Trophoblast cell (in vitro differentiated cells and primary cell): ENCODE data around the gene KIRREL2.

ENCODE experiments used
- DNase-seq, 2 donors: peaks; one replicate each; pipeline ENCODE4 v3.0.0-alpha.2; 2016
- H2AFZ ChIP-seq: 2 replicates; pipeline ENCODE4 v1.6.1; 2013; ENCODE audit warnings: low read length, moderate library complexity, mild to moderate bottlenecking; ENCODE audit not compliant: insufficient read depth, poor library complexity
- H2AK5ac ChIP-seq: 2 replicates; pipeline ENCODE4 v1.6.1; 2013; ENCODE audit warnings: mild to moderate bottlenecking, low read length
- H2BK120ac ChIP-seq: 2 replicates; pipeline ENCODE4 v1.6.1; 2013; ENCODE audit warnings: low read length, mild to moderate bottlenecking, moderate library complexity; ENCODE audit not compliant: insufficient read depth, poor library complexity
- H2BK12ac ChIP-seq: 2 replicates; pipeline ENCODE4 v1.6.1; 2013; ENCODE audit warnings: mild to moderate bottlenecking, low read length, moderate library complexity
- H2BK5ac ChIP-seq: 2 replicates; pipeline ENCODE4 v1.6.1; 2013; ENCODE audit warnings: low read length, low read depth, moderate library complexity, mild to moderate bottlenecking; ENCODE audit not compliant: poor library complexity
- H3K14ac ChIP-seq: 2 replicates; pipeline ENCODE4 v1.6.1; 2013; ENCODE audit warnings: mild to moderate bottlenecking, low read length
- H3K18ac ChIP-seq: 2 replicates; pipeline ENCODE4 v1.6.1; 2013; ENCODE audit warnings: mild to moderate bottlenecking, low read length
- H3K23ac ChIP-seq: 2 replicates; pipeline ENCODE4 v1.6.1; 2013; ENCODE audit warnings: low read length
- H3K27ac ChIP-seq: 2 replicates; pipeline ENCODE4 v1.5.1; 2013; ENCODE audit warnings: low read depth, mild to moderate bottlenecking, inconsistent platforms, low read length, moderate library complexity
- H3K27me3 ChIP-seq: 2 replicates; pipeline ENCODE4 v1.6.1; 2013; ENCODE audit warnings: inconsistent platforms, mild to moderate bottlenecking, low read length, moderate library complexity; ENCODE audit not compliant: insufficient read depth
- H3K36me3 ChIP-seq, 2 experiments: 1 replicate in 1 of 2; 2 replicates in 1 of 2; pipeline ENCODE4 v1.6.1; 2013; ENCODE audit warnings: low read length in 2 of 2, mild to moderate bottlenecking in 2 of 2, moderate library complexity in 1 of 2; ENCODE audit not compliant: insufficient read depth in 2 of 2, control insufficient read depth in 1 of 2
- H3K4ac ChIP-seq: 2 replicates; pipeline ENCODE4 v1.6.1; 2013; ENCODE audit warnings: low read depth, mild to moderate bottlenecking, low read length, moderate library complexity
- H3K4me1 ChIP-seq, 2 experiments: 1 replicate in 1 of 2; 2 replicates in 1 of 2; pipeline ENCODE4 v1.6.1; 2013; ENCODE audit warnings: low read length in 2 of 2, mild to moderate bottlenecking in 2 of 2, moderate library complexity in 1 of 2; ENCODE audit not compliant: insufficient read depth in 2 of 2, control insufficient read depth in 1 of 2
- H3K4me2 ChIP-seq: 2 replicates; pipeline ENCODE4 v1.6.1; 2013; ENCODE audit warnings: inconsistent platforms, mild to moderate bottlenecking, low read length, moderate library complexity
- H3K4me3 ChIP-seq: 2 replicates; pipeline ENCODE4 v1.5.1; 2013; ENCODE audit warnings: mild to moderate bottlenecking, low read depth, low read length, inconsistent platforms
- H3K79me1 ChIP-seq: one replicate; pipeline ENCODE4 v1.6.1; 2013; ENCODE audit warnings: low read length
- H3K79me2 ChIP-seq: 2 replicates; pipeline ENCODE4 v1.6.1; 2013; ENCODE audit warnings: low read length, mild to moderate bottlenecking; ENCODE audit not compliant: control insufficient read depth, insufficient read depth, poor library complexity
- H3K9ac ChIP-seq: 2 replicates; pipeline ENCODE4 v1.6.1; 2013; ENCODE audit warnings: mild to moderate bottlenecking, low read length
- H3K9me3 ChIP-seq: 2 replicates; pipeline ENCODE4 v1.6.1; 2013; ENCODE audit warnings: low read depth, mild to moderate bottlenecking, control low read depth, inconsistent platforms, low read length; ENCODE audit not compliant: insufficient read depth
- H4K12ac ChIP-seq: 2 replicates; pipeline ENCODE4 v1.6.1; 2013; ENCODE audit warnings: low read depth, mild to moderate bottlenecking, low read length, moderate library complexity
- H4K8ac ChIP-seq: 2 replicates; pipeline ENCODE4 v1.6.1; 2013; ENCODE audit warnings: low read depth, mild to moderate bottlenecking, low read length, moderate library complexity
- H4K91ac ChIP-seq: one replicate; pipeline ENCODE4 v1.6.1; 2013; ENCODE audit warnings: low read depth, mild to moderate bottlenecking, low read length, moderate library complexity
- WGBS: extraction: QIAGEN DNeasy Blood & Tissue Kit; methylation state at CpG from one replicate; pipeline ENCODE4 v1.1.7; 2013; ENCODE audit warnings: missing lambda C conversion rate; ENCODE audit not compliant: insufficient read length, insufficient coverage; ENCODE audit errors: extremely low coverage; 5-methylcytosine and 5-hydroxymethylcytosine counted together

Gene KIRREL2

DNA sequence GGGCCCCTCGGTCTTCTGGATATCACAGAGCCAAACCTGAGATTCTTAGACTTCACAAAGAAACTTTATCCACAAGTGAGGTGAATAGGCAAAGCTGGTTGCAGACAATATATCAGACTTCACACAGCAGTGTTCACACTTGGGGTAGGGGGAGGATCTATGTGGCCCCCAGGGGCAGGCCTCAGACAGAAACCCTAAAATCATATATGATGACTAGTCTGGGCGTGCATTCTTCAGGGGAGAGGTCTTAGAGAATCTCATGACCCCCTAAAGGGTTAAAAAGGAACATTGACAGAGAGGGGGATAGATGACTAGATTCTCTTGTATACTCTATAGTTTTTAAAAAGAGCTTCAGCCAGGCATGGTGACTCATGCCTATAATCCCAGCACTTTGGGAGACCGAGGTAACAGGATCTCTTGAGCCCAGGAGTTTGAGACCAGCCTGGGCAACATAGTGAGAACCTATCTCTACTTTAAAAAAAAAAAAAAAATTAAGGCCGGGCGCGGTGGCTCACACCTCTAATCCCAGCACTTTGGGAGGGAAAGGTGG lies 48.5 kb downstream of the KIRREL2 start:
- no CpG with 5 or more reads among the region's 6 CpGs for WGBS
- no peak overlapping the region for H3K4me3 ChIP-seq
- H2BK5ac ChIP-seq: no peak overlapping the region
- no peak overlapping the region for H2AFZ ChIP-seq
- no peak overlapping the region for H2BK120ac ChIP-seq
- H3K4me2 ChIP-seq: no peak overlapping the region
- H4K12ac ChIP-seq: no peak overlapping the region
- DNase-seq: no peak
- H4K91ac ChIP-seq: no peak overlapping the region
- no peak overlapping the region for H3K23ac ChIP-seq
- no peak overlapping the region for H3K4ac ChIP-seq
- H2AK5ac ChIP-seq: no peak overlapping the region
- H3K27ac ChIP-seq: no peak overlapping the region
- H3K18ac ChIP-seq: no peak overlapping the region
- no peak overlapping the region for H2BK12ac ChIP-seq
- no peaks in the 10 kb centered on the region for H3K36me3 ChIP-seq
- no peak overlapping the region for H3K9ac ChIP-seq
- H3K4me1 ChIP-seq: peaks cover 13 to 18% of the 10 kb centered on the region in 2 experiments
- H3K79me1 ChIP-seq: peaks cover 4% of the 10 kb centered on the region
- peaks cover under 1% of the 10 kb centered on the region for H3K79me2 ChIP-seq
- H3K27me3 ChIP-seq: no peaks in the 10 kb centered on the region
- no peaks in the 10 kb centered on the region for H3K9me3 ChIP-seq
- H3K14ac ChIP-seq: no peak overlapping the region
- no peak overlapping the region for H4K8ac ChIP-seq

- Histone ChIP-seq H2BK12ac (no peak overlapping the region), H3K27ac (no peak overlapping the region), H3K4me2 (no peak overlapping the region), H3K14ac (no peak overlapping the region), H2BK5ac (no peak overlapping the region), H3K27me3 (no peaks in the 10 kb centered on the region), H3K23ac (no peak overlapping the region), H2AK5ac (no peak overlapping the region), H3K79me2 (no peaks in the 10 kb centered on the region), H3K18ac (no peak overlapping the region), H3K9ac (no peak overlapping the region), H3K4me1 (peaks cover 5 to 7% of the 10 kb centered on the region in 2 experiments), H3K79me1 (no peaks in the 10 kb centered on the region), H4K12ac (no peak overlapping the region), H3K36me3 (no peaks in the 10 kb centered on the region), H3K4me3 (no peak overlapping the region), H4K91ac (no peak overlapping the region), H2BK120ac (no peak overlapping the region), H3K9me3 (no peaks in the 10 kb centered on the region), H2AFZ (no peak overlapping the region), H3K4ac (no peak overlapping the region), H4K8ac (no peak overlapping the region)
- DNase-seq: no peak
- WGBS: no CpG with 5 or more reads among the region's 12 CpGs
Measured at GRCh38 chr19:35907377-35907745, 50.6 kb downstream of the KIRREL2 start.

DNA sequence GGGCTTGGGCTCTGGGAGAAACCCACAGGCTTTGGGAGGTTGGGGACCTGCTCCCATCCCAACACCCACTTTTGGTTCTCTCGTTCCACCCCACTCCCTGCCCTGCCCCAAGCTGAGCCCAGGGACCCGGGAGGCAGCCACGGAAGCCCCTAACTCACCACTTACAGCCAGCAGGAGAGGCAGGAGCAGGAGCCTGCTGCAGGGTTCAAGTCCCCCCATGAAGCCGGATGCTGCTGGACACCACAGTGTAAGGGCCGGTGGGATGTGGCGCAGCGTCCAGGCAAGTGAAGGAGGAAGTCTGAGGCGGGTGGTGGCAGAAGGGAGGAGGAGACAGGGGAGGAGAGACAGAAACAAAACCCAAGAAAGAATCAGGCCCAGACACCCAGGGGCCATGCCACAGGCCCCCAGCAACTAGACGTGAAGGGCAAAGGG lies 51.3 kb downstream of the KIRREL2 start, which contains the start of gene TYROBP:
TSS of gene TYROBP (minus strand) at position 286 of the 432 bp plus-strand sequence. CDS start at position 219, 67 bp downstream.
- WGBS: no CpG with 5 or more reads among the region's 9 CpGs
- Histone ChIP-seq H3K23ac (no peak within 1 kb of the TSS), H2BK120ac (no peak within 1 kb of the TSS), H3K4me1 (peaks cover 5 to 6% of the 10 kb centered on the region in 2 experiments), H3K36me3 (no peaks in the 10 kb centered on the region), H3K27me3 (no peaks in the 10 kb centered on the region), H4K12ac (no peak within 1 kb of the TSS), H3K79me2 (no peaks in the 10 kb centered on the region), H3K4ac (no peak within 1 kb of the TSS), H2AK5ac (no peak within 1 kb of the TSS), H2AFZ (no peak within 1 kb of the TSS), H4K91ac (no peak within 1 kb of the TSS), H3K9ac (no peak within 1 kb of the TSS), H2BK5ac (no peak within 1 kb of the TSS), H3K9me3 (no peaks in the 10 kb centered on the region), H3K4me2 (no peak within 1 kb of the TSS), H4K8ac (no peak within 1 kb of the TSS), H3K79me1 (no peaks in the 10 kb centered on the region), H3K27ac (no peak within 1 kb of the TSS), H3K4me3 (no peak within 1 kb of the TSS), H3K18ac (no peak within 1 kb of the TSS), H2BK12ac (no peak within 1 kb of the TSS), H3K14ac (no peak within 1 kb of the TSS)
- no peak for DNase-seq

DNA sequence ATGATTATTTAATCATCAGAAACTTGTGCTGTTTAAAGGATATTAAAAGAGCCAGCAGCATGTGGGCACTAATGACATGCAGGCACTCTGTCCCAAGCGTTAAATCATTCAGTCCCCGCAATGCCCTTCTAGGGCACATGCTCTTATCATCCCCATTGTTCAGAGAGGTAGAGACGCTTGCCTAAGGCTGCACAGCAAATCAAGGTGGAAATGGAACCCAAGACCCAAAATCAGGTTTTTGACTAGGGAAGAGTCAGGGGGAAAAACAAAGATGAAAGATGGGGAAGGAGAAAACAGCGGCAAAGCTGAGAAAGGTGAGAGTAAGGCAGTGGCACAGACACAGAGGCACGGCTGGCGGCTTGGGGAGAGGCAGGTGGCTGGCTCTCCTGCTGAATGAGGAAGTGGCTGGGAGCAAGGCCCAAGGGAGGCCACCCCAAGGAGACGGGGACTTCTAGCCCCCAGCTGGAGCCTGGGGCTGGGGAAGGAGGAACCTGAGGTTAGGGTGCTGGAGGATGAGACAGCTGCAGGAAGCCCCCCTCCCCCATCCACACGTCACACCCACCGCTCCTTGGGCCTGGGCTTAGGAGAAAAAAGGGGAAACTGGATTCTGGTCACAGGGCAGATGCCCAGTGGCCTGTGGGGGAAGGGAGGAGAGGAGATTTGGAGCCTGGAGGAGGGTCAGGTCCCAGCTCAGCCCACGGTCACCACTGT lies 52.4 kb downstream of the KIRREL2 start:
- no peak overlapping the region for H3K27ac ChIP-seq
- H3K4me3 ChIP-seq: no peak overlapping the region
- no peak overlapping the region for H2AFZ ChIP-seq
- no peak overlapping the region for H4K8ac ChIP-seq
- H3K4me2 ChIP-seq: no peak overlapping the region
- H3K36me3 ChIP-seq: no peaks in the 10 kb centered on the region
- no peak overlapping the region for H3K9ac ChIP-seq
- H3K23ac ChIP-seq: no peak overlapping the region
- H3K14ac ChIP-seq: no peak overlapping the region
- no peaks in the 10 kb centered on the region for H3K79me1 ChIP-seq
- no peaks in the 10 kb centered on the region for H3K79me2 ChIP-seq
- no peak overlapping the region for H3K18ac ChIP-seq
- H3K27me3 ChIP-seq: no peaks in the 10 kb centered on the region
- H3K4ac ChIP-seq: no peak overlapping the region
- H4K91ac ChIP-seq: no peak overlapping the region
- no peaks in the 10 kb centered on the region for H3K9me3 ChIP-seq
- no peaks in the 10 kb centered on the region for H3K4me1 ChIP-seq
- DNase-seq: peak; percentile 29 to 46
- no CpG with 5 or more reads among the region's 10 CpGs for WGBS
- H2BK12ac ChIP-seq: no peak overlapping the region
- no peak overlapping the region for H2BK5ac ChIP-seq
- H4K12ac ChIP-seq: no peak overlapping the region
- no peak overlapping the region for H2AK5ac ChIP-seq
- no peak overlapping the region for H2BK120ac ChIP-seq
